BJ (cell line): ENCODE results near the gene S100A16. TPM values are rescaled to one million over a fixed set of nuclear protein-coding genes. Genes with fewer than 3 reads are reported as not detected.

Source experiments
- CTCF ChIA-PET: fragments of 350-600 bp; formaldehyde crosslinking; extraction: SDS; loops from one replicate; lab custom pipeline; 2021; ENCODE audit warnings: antibody characterized with exemption, inconsistent platforms; lab: Yijun Ruan, JAX
- POLR2A ChIA-PET: fragments of 300-600 bp; sonication (Branson Sonifier 250); formaldehyde crosslinking; extraction: SDS; loops from one replicate; lab custom pipeline; 2021; ENCODE audit warnings: antibody characterized with exemption; lab: Charles Lee
- DNase-seq: peaks from one replicate; pipeline ENCODE4 v3.0.0-alpha.2; 2011; ENCODE audit warnings: low read depth
- H3K27me3 ChIP-seq: 2 replicates; pipeline ENCODE4 v1.6.0; 2011; ENCODE audit warnings: low read length; ENCODE audit not compliant: control insufficient read depth, insufficient read depth
- H3K36me3 ChIP-seq: 2 replicates; pipeline ENCODE4 v1.5.1; 2011; ENCODE audit warnings: low read length; ENCODE audit not compliant: control insufficient read depth, insufficient read depth
- H3K4me3 ChIP-seq: 2 replicates; pipeline ENCODE4 v1.5.1; 2011; ENCODE audit warnings: low read depth, mild to moderate bottlenecking, control low read depth, low read length
- CTCF ChIP-seq: IDR thresholded peaks from 2 replicates; pipeline ENCODE4 v1.5.1; 2011; ENCODE audit warnings: low read depth, mild to moderate bottlenecking, control low read depth, inconsistent platforms, low read length, moderate library complexity; ENCODE audit not compliant: insufficient read depth
- polyA minus RNA-seq: library from RNA; depleted of rRNA, polyadenylated mRNA; stranded (reverse); fragments of >200 nt; gene quantifications from 2 replicates; pipeline ENCODE4 v1.2.3, GENCODE V29; 2011; rRNA and poly(A)+ RNA removed
- polyA plus RNA-seq: library from polyadenylated mRNA; depleted of rRNA; stranded (reverse); fragments of >200 nt; gene quantifications from 2 replicates; pipeline ENCODE4 v1.2.3, GENCODE V29; 2011; rRNA removed

Gene S100A16
- polyA plus RNA-seq (490 and 699 TPM in 2 replicates), polyA minus RNA-seq (144 and 271 TPM in 2 replicates)

- no peak for TF ChIP-seq CTCF
- ChIA-PET POLR2A (interaction anchor here (0.5 to 3.5 kb wide), 4 partner anchors 9 to 61 kb away, joined by 3 to 20 read pairs (median 8); partner anchors contain the start of genes CHTOP and S100A13), CTCF (interaction anchor here (0.9 to 11.6 kb wide), 7 partner anchors 9 to 147 kb away, joined by 3 to 194 read pairs (median 6); partner anchors contain the start of genes S100A1 and S100A13)
- DNase-seq: no peak
- H3K4me3 ChIP-seq: peak within 1 kb of the TSS; percentile 72
- no peaks in the 10 kb centered on the region for H3K27me3 ChIP-seq
- H3K36me3 ChIP-seq: peaks cover 3% of the 10 kb centered on the region
These were observed at the start of gene S100A16 for GRCh38 chr1:153612755-153613331. TSS of gene S100A16 (minus strand) at chr1:153613137. CDS start at chr1:153608151, 4,986 bp downstream.

GRCh38 chr1:153662269-153662668, 49.3 kb upstream of the S100A16 start:
- DNase-seq: no peak
- ChIA-PET POLR2A (no interaction called here), CTCF (no interaction called here)
- Histone ChIP-seq H3K36me3 (peaks cover 18% of the 10 kb centered on the region), H3K27me3 (no peaks in the 10 kb centered on the region), H3K4me3 (no peak overlapping the region)
- TF ChIP-seq CTCF: no peak

GRCh38 chr1:153661111-153661708, 48.3 kb upstream of the S100A16 start:
- ChIA-PET CTCF (interaction anchor here (1.6 kb wide), 2 partner anchors 10 to 17 kb away, joined by 3 to 4 read pairs; partner anchors contain the start of genes ILF2 and NPR1), POLR2A (no interaction called here)
- Histone ChIP-seq H3K4me3 (no peak overlapping the region), H3K36me3 (peaks cover 14% of the 10 kb centered on the region), H3K27me3 (no peaks in the 10 kb centered on the region)
- TF ChIP-seq CTCF: no peak
- DNase-seq: no peak

- Histone ChIP-seq H3K27me3 (no peaks in the 10 kb centered on the region), H3K36me3 (peaks cover 11% of the 10 kb centered on the region), H3K4me3 (peak overlapping the region; percentile 85; the same call in 1 of the 2 replicates)
- TF ChIP-seq CTCF: no peak
- no peak for DNase-seq
- ChIA-PET CTCF (interaction anchor here (1.0 kb wide), 1 partner anchor 18 kb away, joined by 3 read pairs; no protein-coding TSS in a partner anchor), POLR2A (no interaction called here)
These were observed 46.7 kb upstream of the S100A16 start for GRCh38 chr1:153659656-153660055.

GRCh38 chr1:153659175-153659534, 46.2 kb upstream of the S100A16 start:
- Histone ChIP-seq H3K36me3 (peaks cover 11% of the 10 kb centered on the region), H3K27me3 (no peaks in the 10 kb centered on the region), H3K4me3 (peak overlapping the region; percentile 85)
- POLR2A ChIA-PET: no interaction called here
- CTCF ChIA-PET: interaction anchor here (1.0 kb wide), 1 partner anchor 18 kb away, joined by 3 read pairs; no protein-coding TSS in a partner anchor
- DNase-seq: no peak
- TF ChIP-seq CTCF: no peak
